ENCODE results near the gene ATP9A.
"Not testable (repeated sequence)": the region's sequence is repeated elsewhere in the genome, so short reads cannot be mapped to it uniquely, and the experiment has no call there.

ATP9A gene

GRCh38 chr20:51653226-51653625 lies 115.0 kb downstream of the ATP9A start:
- DNase-seq (ENCODE audit: low read depth) = no peak

GRCh38 chr20:51651921-51652549 lies 116.2 kb downstream of the ATP9A start:
- no peak for DNase-seq (ENCODE audit: low read depth)

- peak; percentile 62 for DNase-seq (ENCODE audit: low read depth)
Observed at GRCh38 chr20:51650685-51651134, 117.5 kb downstream of the ATP9A start.

GRCh38 chr20:51648571-51648947 lies 119.6 kb downstream of the ATP9A start:
- no peak for DNase-seq (ENCODE audit: low read depth)

- no peak for DNase-seq (ENCODE audit: low read depth)
Observed at GRCh38 chr20:51647674-51648570, 120.3 kb downstream of the ATP9A start.

GRCh38 chr20:51643810-51644209 lies 124.4 kb downstream of the ATP9A start:
- not testable (repeated sequence) for DNase-seq (ENCODE audit: low read depth)

GRCh38 chr20:51643390-51643789 lies 124.8 kb downstream of the ATP9A start:
- no peak for DNase-seq (ENCODE audit: low read depth)

GRCh38 chr20:51641866-51642265 lies 126.3 kb downstream of the ATP9A start:
- no peak for DNase-seq (ENCODE audit: low read depth)

- no peak for DNase-seq (ENCODE audit: low read depth)
Observed at GRCh38 chr20:51640743-51641142, 127.4 kb downstream of the ATP9A start.

GRCh38 chr20:51639206-51639832 lies 128.9 kb downstream of the ATP9A start:
- DNase-seq (ENCODE audit: low read depth) = peak; percentile 65

GRCh38 chr20:51637241-51637640 lies 130.9 kb downstream of the ATP9A start:
- DNase-seq (ENCODE audit: low read depth) = no peak

- no peak for DNase-seq (ENCODE audit: low read depth)
Observed at GRCh38 chr20:51636123-51636522, 132.1 kb downstream of the ATP9A start.

GRCh38 chr20:51635680-51636079 lies 132.5 kb downstream of the ATP9A start:
- DNase-seq (ENCODE audit: low read depth) = no peak

- DNase-seq (ENCODE audit: low read depth) = no peak
Observed at GRCh38 chr20:51634877-51635276, 133.3 kb downstream of the ATP9A start.

GRCh38 chr20:51634257-51634656 lies 133.9 kb downstream of the ATP9A start:
- DNase-seq (ENCODE audit: low read depth) = no peak

GRCh38 chr20:51633430-51633829 lies 134.8 kb downstream of the ATP9A start:
- DNase-seq (ENCODE audit: low read depth) = no peak

- no peak for DNase-seq (ENCODE audit: low read depth)
Observed at GRCh38 chr20:51631953-51632352, 136.2 kb downstream of the ATP9A start.

- DNase-seq (ENCODE audit: low read depth) = peak; percentile 98
Observed at GRCh38 chr20:51631011-51631950, 136.9 kb downstream of the ATP9A start.

GRCh38 chr20:51629399-51630058 lies 138.7 kb downstream of the ATP9A start:
- DNase-seq (ENCODE audit: low read depth) = no peak

- peak; percentile 63 for DNase-seq (ENCODE audit: low read depth)
Observed at GRCh38 chr20:51628533-51629398, 139.4 kb downstream of the ATP9A start.

Data from EH (cell line).